Panc1 (cell line): ENCODE data around the gene DGKG. TPM values are rescaled to one million over a fixed set of nuclear protein-coding genes. Genes with fewer than 3 reads are reported as not detected.

Experiments used
- ATAC-seq: fragments of 200-7000 bp; cut with Tn5 transposase; 2 replicates; pipeline ENCODE4 v1.9.1; 2020; ENCODE audit warnings: mild to moderate bottlenecking, moderate library complexity
- BruUV-seq: library from RNA; stranded (reverse); fragments of 400-500 nt; replicated peaks from 2 replicates; lab custom pipeline; 2021; lab: Mats Ljungman, UMichigan
- CTCF ChIA-PET: fragments of 300-600 bp; sonication (Branson Sonifier 250); formaldehyde crosslinking; loops from one replicate; lab custom pipeline; 2022; ENCODE audit warnings: antibody characterized with exemption; lab: Charles Lee
- POLR2A ChIA-PET: fragments of 300-600 bp; sonication (Branson Sonifier 250); formaldehyde crosslinking; loops from one replicate; lab custom pipeline; 2022; ENCODE audit warnings: antibody characterized with exemption; lab: Charles Lee
- DNase-seq: peaks from one replicate; pipeline ENCODE4 v3.0.0-alpha.2; 2010; ENCODE audit warnings: low read depth, low spot score
- H3K27ac ChIP-seq: 2 replicates; pipeline ENCODE4 v1.5.1; 2011; ENCODE audit warnings: mild to moderate bottlenecking, low read length, inconsistent platforms
- H3K27me3 ChIP-seq: fragments of 200-500 bp; sonication (Bioruptor generic); 2 replicates; pipeline ENCODE4 v1.6.0; 2014; ENCODE audit warnings: low read length, inconsistent platforms; ENCODE audit not compliant: control insufficient read depth, insufficient read depth
- H3K36me3 ChIP-seq: fragments of 200-500 bp; sonication (Bioruptor generic); 2 replicates; pipeline ENCODE4 v1.5.1; 2014; ENCODE audit warnings: inconsistent platforms, mild to moderate bottlenecking, low read length, moderate library complexity; ENCODE audit not compliant: control insufficient read depth, insufficient read depth
- H3K4me1 ChIP-seq: 2 replicates; pipeline ENCODE4 v1.5.1; 2011; ENCODE audit warnings: inconsistent platforms, mild to moderate bottlenecking, low read length, moderate library complexity; ENCODE audit not compliant: control insufficient read depth, insufficient read depth
- H3K4me3 ChIP-seq, 2 experiments: 2 replicates each; pipeline ENCODE4 v1.5.1; 2011 to 2012; ENCODE audit warnings: low read depth in 2 of 2, low read length in 2 of 2, mild to moderate bottlenecking in 2 of 2, inconsistent platforms in 1 of 2, moderate library complexity in 1 of 2
- H3K9me3 ChIP-seq: fragments of 200-500 bp; sonication (Bioruptor generic); 2 replicates; pipeline ENCODE4 v1.5.1; 2014; ENCODE audit warnings: low read depth, mild to moderate bottlenecking, inconsistent platforms, low read length, moderate library complexity; ENCODE audit not compliant: control insufficient read depth, insufficient read depth
- POLR2AphosphoS5 ChIP-seq: IDR thresholded peaks from 2 replicates; pipeline ENCODE4 v1.6.1; 2012; ENCODE audit warnings: mild to moderate bottlenecking, low read depth, low read length, moderate library complexity
- SIN3A ChIP-seq: IDR thresholded peaks from 2 replicates; pipeline ENCODE4 v1.6.1; 2012; ENCODE audit warnings: low read depth, mild to moderate bottlenecking, low read length, moderate library complexity, borderline replicate concordance; ENCODE audit not compliant: insufficient read depth
- TCF7L2 ChIP-seq: IDR thresholded peaks from 2 replicates; pipeline ENCODE4 v1.6.1; 2011; ENCODE audit warnings: mild to moderate bottlenecking, low read depth, low read length, inconsistent platforms
- in situ Hi-C: cut with HindIII; loops from 2 replicates; pipeline ENCODE4 v1.10.0; 2016; ENCODE audit warnings: low sequenced_read_pairs, low pct_unique_long_range_greater_than_20kb
- intact Hi-C: fragments of 100-400 bp; cut with micrococcal nuclease; formaldehyde crosslinking; loops from one replicate; pipeline ENCODE4 v1.10.0; 2022; ENCODE audit not compliant: unreplicated experiment
- total RNA-seq: library from RNA; stranded (reverse); gene quantifications from one replicate; pipeline ENCODE4 v1.2.1, GENCODE V29; 2021; ENCODE audit not compliant: unreplicated experiment
- TF ChIP-seq, protein P1 (sequence below): fragments of 450-650 bp; IDR thresholded peaks from 2 replicates; pipeline ENCODE4 v1.5.1; 2017; ENCODE audit warnings: mild to moderate bottlenecking
- TF ChIP-seq, protein P2 (sequence below), 2 experiments: IDR thresholded peaks; 2 replicates each; pipeline ENCODE4 v1.6.1; 2011 to 2012; ENCODE audit warnings: low read depth in 2 of 2, control low read depth in 1 of 2, low read length in 1 of 2, mild to moderate bottlenecking in 1 of 2, moderate library complexity in 1 of 2; ENCODE audit not compliant: insufficient read depth in 1 of 2

DGKG gene
- total RNA-seq, 1 experiment from 2014 or later = 0.46 TPM

DNA sequence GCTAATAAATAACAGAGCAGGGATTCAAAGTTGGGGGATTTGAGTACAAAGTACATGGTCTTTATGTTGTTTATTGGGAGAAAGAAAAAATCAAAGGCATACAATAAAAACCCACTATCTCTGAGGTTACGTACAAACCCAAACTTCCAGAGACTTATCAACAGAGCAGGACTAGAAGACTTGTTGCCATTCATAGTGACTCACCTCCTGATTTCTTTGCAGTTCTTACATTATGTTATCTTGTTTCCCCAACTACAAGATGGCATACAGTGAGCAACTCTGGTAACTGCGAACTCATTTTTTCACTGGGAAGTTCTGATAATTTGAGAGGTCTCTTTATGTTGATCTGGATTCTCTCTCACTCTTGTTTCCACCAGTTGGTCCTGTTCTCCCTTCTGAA is 172.5 kb downstream of the DGKG start:
- Histone ChIP-seq H3K27me3 (peaks cover 26% of the 10 kb centered on the region), H3K9me3 (no peaks in the 10 kb centered on the region), H3K4me1 (no peaks in the 10 kb centered on the region), H3K27ac (no peak overlapping the region), H3K36me3 (no peaks in the 10 kb centered on the region), H3K4me3 (no peak overlapping the region)
- intact Hi-C loops (no loop called here), in situ Hi-C loops (no loop called here)
- no peak for DNase-seq
- BruUV-seq = no TSS peak
- ATAC-seq = no peak
- POLR2A ChIA-PET = no interaction called here
- CTCF ChIA-PET = no interaction called here
- no peak for TF ChIP-seq TCF7L2
- TF ChIP-seq, protein P1, sequence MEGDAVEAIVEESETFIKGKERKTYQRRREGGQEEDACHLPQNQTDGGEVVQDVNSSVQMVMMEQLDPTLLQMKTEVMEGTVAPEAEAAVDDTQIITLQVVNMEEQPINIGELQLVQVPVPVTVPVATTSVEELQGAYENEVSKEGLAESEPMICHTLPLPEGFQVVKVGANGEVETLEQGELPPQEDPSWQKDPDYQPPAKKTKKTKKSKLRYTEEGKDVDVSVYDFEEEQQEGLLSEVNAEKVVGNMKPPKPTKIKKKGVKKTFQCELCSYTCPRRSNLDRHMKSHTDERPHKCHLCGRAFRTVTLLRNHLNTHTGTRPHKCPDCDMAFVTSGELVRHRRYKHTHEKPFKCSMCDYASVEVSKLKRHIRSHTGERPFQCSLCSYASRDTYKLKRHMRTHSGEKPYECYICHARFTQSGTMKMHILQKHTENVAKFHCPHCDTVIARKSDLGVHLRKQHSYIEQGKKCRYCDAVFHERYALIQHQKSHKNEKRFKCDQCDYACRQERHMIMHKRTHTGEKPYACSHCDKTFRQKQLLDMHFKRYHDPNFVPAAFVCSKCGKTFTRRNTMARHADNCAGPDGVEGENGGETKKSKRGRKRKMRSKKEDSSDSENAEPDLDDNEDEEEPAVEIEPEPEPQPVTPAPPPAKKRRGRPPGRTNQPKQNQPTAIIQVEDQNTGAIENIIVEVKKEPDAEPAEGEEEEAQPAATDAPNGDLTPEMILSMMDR = no peak
- TF ChIP-seq, protein P2, sequence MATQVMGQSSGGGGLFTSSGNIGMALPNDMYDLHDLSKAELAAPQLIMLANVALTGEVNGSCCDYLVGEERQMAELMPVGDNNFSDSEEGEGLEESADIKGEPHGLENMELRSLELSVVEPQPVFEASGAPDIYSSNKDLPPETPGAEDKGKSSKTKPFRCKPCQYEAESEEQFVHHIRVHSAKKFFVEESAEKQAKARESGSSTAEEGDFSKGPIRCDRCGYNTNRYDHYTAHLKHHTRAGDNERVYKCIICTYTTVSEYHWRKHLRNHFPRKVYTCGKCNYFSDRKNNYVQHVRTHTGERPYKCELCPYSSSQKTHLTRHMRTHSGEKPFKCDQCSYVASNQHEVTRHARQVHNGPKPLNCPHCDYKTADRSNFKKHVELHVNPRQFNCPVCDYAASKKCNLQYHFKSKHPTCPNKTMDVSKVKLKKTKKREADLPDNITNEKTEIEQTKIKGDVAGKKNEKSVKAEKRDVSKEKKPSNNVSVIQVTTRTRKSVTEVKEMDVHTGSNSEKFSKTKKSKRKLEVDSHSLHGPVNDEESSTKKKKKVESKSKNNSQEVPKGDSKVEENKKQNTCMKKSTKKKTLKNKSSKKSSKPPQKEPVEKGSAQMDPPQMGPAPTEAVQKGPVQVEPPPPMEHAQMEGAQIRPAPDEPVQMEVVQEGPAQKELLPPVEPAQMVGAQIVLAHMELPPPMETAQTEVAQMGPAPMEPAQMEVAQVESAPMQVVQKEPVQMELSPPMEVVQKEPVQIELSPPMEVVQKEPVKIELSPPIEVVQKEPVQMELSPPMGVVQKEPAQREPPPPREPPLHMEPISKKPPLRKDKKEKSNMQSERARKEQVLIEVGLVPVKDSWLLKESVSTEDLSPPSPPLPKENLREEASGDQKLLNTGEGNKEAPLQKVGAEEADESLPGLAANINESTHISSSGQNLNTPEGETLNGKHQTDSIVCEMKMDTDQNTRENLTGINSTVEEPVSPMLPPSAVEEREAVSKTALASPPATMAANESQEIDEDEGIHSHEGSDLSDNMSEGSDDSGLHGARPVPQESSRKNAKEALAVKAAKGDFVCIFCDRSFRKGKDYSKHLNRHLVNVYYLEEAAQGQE (IDR thresholded peaks at IDR 0.05; ENCODE audit: insufficient read depth in 1 of 2, low read depth in 2 of 2, low read length in 1 of 2) = no peak
- TF ChIP-seq SIN3A = no peak
- no peak for TF ChIP-seq POLR2AphosphoS5

DNA sequence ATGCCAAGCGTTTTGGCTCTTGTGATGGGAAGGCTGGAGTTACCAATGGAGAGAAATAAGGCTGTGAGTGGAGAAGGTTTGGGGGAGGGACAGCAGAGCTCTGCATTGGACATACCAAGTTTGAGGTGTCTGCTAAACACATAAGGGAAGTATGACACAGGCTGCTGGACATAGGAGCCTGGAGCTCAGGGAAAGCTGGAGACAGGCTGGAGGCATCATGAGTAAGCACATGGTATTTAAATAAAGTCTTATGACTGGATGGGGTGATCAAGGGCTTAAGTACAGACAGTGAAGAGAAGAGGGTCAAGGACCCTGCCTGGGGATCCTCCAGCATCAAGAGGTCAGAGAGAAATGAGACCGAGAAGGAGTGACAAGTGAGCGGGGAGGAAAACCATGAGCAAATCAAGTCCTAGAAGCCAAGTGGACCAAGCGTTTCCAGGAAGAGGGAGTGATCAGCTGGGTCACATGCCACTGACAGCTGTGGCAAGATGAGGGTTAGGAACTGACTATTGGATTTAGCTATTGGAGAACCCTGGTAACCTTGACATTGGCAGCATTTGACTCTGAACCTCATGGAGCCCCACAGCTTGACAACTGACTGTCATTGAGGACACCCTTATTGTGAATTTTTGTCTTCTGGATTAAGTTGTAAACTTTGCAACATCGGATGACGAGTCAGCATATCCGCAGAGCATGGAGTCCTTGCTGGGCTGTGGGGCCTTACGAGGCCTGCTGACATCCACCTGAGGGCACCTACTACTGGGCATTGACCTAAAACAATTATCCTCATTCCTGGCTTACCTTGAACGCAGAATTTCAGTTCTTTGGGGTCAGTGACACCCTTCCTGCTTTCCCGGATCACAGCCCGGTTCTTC is 174.4 kb downstream of the DGKG start:
- DNase-seq = no peak
- no peak overlapping the region for H3K4me3 ChIP-seq
- H3K36me3 ChIP-seq = no peaks in the 10 kb centered on the region
- ChIA-PET CTCF (no interaction called here), POLR2A (interaction anchor here (0.5 kb wide), 1 partner anchor 21 kb away, joined by 3 read pairs; no protein-coding TSS in a partner anchor)
- H3K4me1 ChIP-seq = no peaks in the 10 kb centered on the region
- no peak for ATAC-seq
- no peaks in the 10 kb centered on the region for H3K9me3 ChIP-seq
- H3K27me3 ChIP-seq = peaks cover 23% of the 10 kb centered on the region
- BruUV-seq = no TSS peak
- TF ChIP-seq, protein P1 = no peak
- no peak for TF ChIP-seq POLR2AphosphoS5
- TF ChIP-seq TCF7L2 = no peak
- no peak for TF ChIP-seq SIN3A
- TF ChIP-seq, protein P2 (IDR thresholded peaks at IDR 0.05; ENCODE audit: insufficient read depth in 1 of 2, low read depth in 2 of 2, low read length in 1 of 2) = no peak
- no peak overlapping the region for H3K27ac ChIP-seq
- in situ Hi-C loops = no loop called here
- intact Hi-C loops = no loop called here
